ENCODE data around the gene LIN7A.

The LIN7A gene

GRCh38 chr12:80763874-80764273 is 173.9 kb downstream of the LIN7A start:
- TF ChIP-seq CTCF (IDR thresholded peaks at IDR 0.05; ENCODE audit: low read depth, low read length, missing control alignments) = peak; percentile 39
- DNase-seq (ENCODE audit: extremely low read depth, low read depth) = no peak

GRCh38 chr12:80761838-80762237 is 175.9 kb downstream of the LIN7A start:
- H3K4me3 ChIP-seq (replicated peaks; ENCODE audit: low read depth, low read length) = no peak overlapping the region
- no peak for TF ChIP-seq CTCF (IDR thresholded peaks at IDR 0.05; ENCODE audit: low read depth, low read length, missing control alignments)
- no peak for DNase-seq (ENCODE audit: extremely low read depth, low read depth)

More at GRCh38 chr12:80763874-80764273, 173.9 kb downstream of the LIN7A start:
- no peak overlapping the region for H3K4me3 ChIP-seq (replicated peaks; ENCODE audit: low read depth, low read length)

- DNase-seq (ENCODE audit: extremely low read depth, low read depth) = no peak
- H3K4me3 ChIP-seq (replicated peaks; ENCODE audit: low read depth, low read length) = no peak overlapping the region
- no peak for TF ChIP-seq CTCF (IDR thresholded peaks at IDR 0.05; ENCODE audit: low read depth, low read length, missing control alignments)
These were observed 180.9 kb downstream of the LIN7A start for GRCh38 chr12:80756875-80757274.

- no peak for DNase-seq (ENCODE audit: extremely low read depth, low read depth)
- TF ChIP-seq CTCF (IDR thresholded peaks at IDR 0.05; ENCODE audit: low read depth, low read length, missing control alignments) = no peak
- H3K4me3 ChIP-seq (replicated peaks; ENCODE audit: low read depth, low read length) = no peak overlapping the region
These were observed 183.5 kb downstream of the LIN7A start for GRCh38 chr12:80754274-80754673.

- no peak overlapping the region for H3K4me3 ChIP-seq (replicated peaks; ENCODE audit: low read depth, low read length)
- TF ChIP-seq CTCF (IDR thresholded peaks at IDR 0.05; ENCODE audit: low read depth, low read length, missing control alignments) = no peak
- DNase-seq (ENCODE audit: extremely low read depth, low read depth) = no peak
These were observed 185.3 kb downstream of the LIN7A start for GRCh38 chr12:80752464-80752863.

- TF ChIP-seq CTCF (IDR thresholded peaks at IDR 0.05; ENCODE audit: low read depth, low read length, missing control alignments) = no peak
- no peak overlapping the region for H3K4me3 ChIP-seq (replicated peaks; ENCODE audit: low read depth, low read length)
- no peak for DNase-seq (ENCODE audit: extremely low read depth, low read depth)
These were observed 188.3 kb downstream of the LIN7A start for GRCh38 chr12:80749456-80749855.

GRCh38 chr12:80747800-80748199 is 189.9 kb downstream of the LIN7A start:
- TF ChIP-seq CTCF (IDR thresholded peaks at IDR 0.05; ENCODE audit: low read depth, low read length, missing control alignments) = no peak
- DNase-seq (ENCODE audit: extremely low read depth, low read depth) = no peak

More at GRCh38 chr12:80747800-80748199, 189.9 kb downstream of the LIN7A start:
- H3K4me3 ChIP-seq (replicated peaks; ENCODE audit: low read depth, low read length) = no peak overlapping the region

Measured in HFF-Myc (cell line).